K562 (cell line): ENCODE data around the gene DPH7. TPM values are rescaled to one million over a fixed set of nuclear protein-coding genes. Genes with fewer than 3 reads are reported as not detected.
A peak's percentile ranks its signal among the peaks of the same experiment; 100 is the strongest.

Source experiments
- BCLAF1 ChIP-seq, 2 experiments: fragments of 450-650 bp in 1 of 2; IDR thresholded peaks; 2 replicates each; pipeline ENCODE4 v1.6.1; 2011 to 2017; ENCODE audit warnings: low read depth in 2 of 2, antibody characterized with exemption in 1 of 2, borderline replicate concordance in 1 of 2, low read length in 1 of 2, mild to moderate bottlenecking in 1 of 2, mixed read lengths in 1 of 2; ENCODE audit not compliant: control insufficient read depth in 1 of 2
- ETV5 ChIP-seq: sonication (generic); formaldehyde crosslinking; IDR thresholded peaks from 2 replicates; pipeline ENCODE4 v1.4.0; 2020; ENCODE audit warnings: low read depth, mild to moderate bottlenecking, missing genetic modification reagents
- FOXK1 ChIP-seq: sonication (generic); formaldehyde crosslinking; IDR thresholded peaks from 2 replicates; pipeline ENCODE4 v1.8.0; 2022; ENCODE audit warnings: missing genetic modification reagents, mild to moderate bottlenecking, borderline replicate concordance
- FOXK2 ChIP-seq, 2 experiments: fragments of 450-650 bp; IDR thresholded peaks in 1 of 2; conservative IDR thresholded peaks in 1 of 2; 2 replicates each; pipeline ENCODE4 v1.6.1; 2016; ENCODE audit warnings: low read depth in 2 of 2, mild to moderate bottlenecking in 1 of 2
- PHF8 ChIP-seq: fragments of 200-600 bp; sonication (generic); IDR thresholded peaks from 2 replicates; pipeline ENCODE4 v1.6.1; 2012; ENCODE audit warnings: mixed run types, mild to moderate bottlenecking, inconsistent platforms, low read length, moderate library complexity, borderline replicate concordance
- SP1 ChIP-seq: sonication (generic); formaldehyde crosslinking; IDR thresholded peaks from 2 replicates; pipeline ENCODE4 v1.8.1; 2022; ENCODE audit warnings: mild to moderate bottlenecking, missing genetic modification reagents
- ZNF384 ChIP-seq: IDR thresholded peaks from 2 replicates; pipeline ENCODE4 v1.6.1; 2012; ENCODE audit warnings: low read depth, low read length, improper control_type of control experiment
- ZZZ3 ChIP-seq: fragments of 450-650 bp; IDR thresholded peaks from 2 replicates; pipeline ENCODE4 v1.6.1; 2016; ENCODE audit warnings: antibody characterized with exemption, mild to moderate bottlenecking, moderate library complexity
- polyA plus RNA-seq, 8 experiments: library from polyadenylated mRNA; depleted of rRNA in 4 of 8; stranded (reverse) in 5 of 8; unstranded in 3 of 8; fragments of >200 nt; fragmentation: Nextera tagmentation in 2 of 8; fragmentation: Illumina TruSeq in 1 of 8; extraction: Ambion mirVana in 2 of 8; extraction: Trizol in 1 of 8; gene quantifications; 2 replicates each; pipeline versions ENCODE4 v1.2.1 to v1.2.3, GENCODE V29; 2011 to 2014; ENCODE audit warnings: inconsistent platforms in 1 of 8, missing spikeins in 1 of 8
- total RNA-seq, 7 experiments: library from RNA; depleted of rRNA in 6 of 7; stranded (reverse); fragments of >200 nt in 6 of 7; fragmentation: Illumina TruSeq in 2 of 7; extraction: Trizol in 2 of 7; gene quantifications; 2 replicates each; pipeline versions ENCODE4 v1.2.1 to v1.2.3, GENCODE V29; 2011 to 2021; ENCODE audit warnings: low replicate concordance in 1 of 7
- TF ChIP-seq, protein P1 (sequence below): fragments of 250-450 bp; sonication (Bioruptor Pico); IDR thresholded peaks from 2 replicates; pipeline ENCODE4 v1.5.0; 2021
- TF ChIP-seq, protein P2 (sequence below): fragments of 200-600 bp; sonication (generic); IDR thresholded peaks from one replicate; pipeline ENCODE4 v1.6.1; 2012; ENCODE audit warnings: mild to moderate bottlenecking, low read depth, low read length, inconsistent platforms

DPH7 gene
- total and polyA plus RNA-seq, 9 of the 15 experiments (the other 6 are each of a cell fraction or from before 2014, with no cell fraction given), result 13.9 to 68.6 (median 41.3) TPM

- TF ChIP-seq BCLAF1 (IDR thresholded peaks at IDR 0.05; ENCODE audit: borderline replicate concordance in 1 of 2, control insufficient read depth in 1 of 2, low read depth in 2 of 2, low read length in 1 of 2) (no peak), PHF8 (no peak), FOXK1 (CRISPR knock-in tag) (no peak), FOXK2 (conservative IDR thresholded peaks at IDR 0.05 in 1 of 2, IDR thresholded peaks at IDR 0.05 in 1 of 2; ENCODE audit: low read depth in 2 of 2) (peak; percentile 41 to 57; a peak in 2 of 4 replicates), ZNF384 (peak; percentile 65), SP1 (0 out of 2 replicates have a peak, but pooled peaks have one; percentile 24), ETV5 (no peak), ZZZ3 (no peak)
- TF ChIP-seq, protein P1, sequence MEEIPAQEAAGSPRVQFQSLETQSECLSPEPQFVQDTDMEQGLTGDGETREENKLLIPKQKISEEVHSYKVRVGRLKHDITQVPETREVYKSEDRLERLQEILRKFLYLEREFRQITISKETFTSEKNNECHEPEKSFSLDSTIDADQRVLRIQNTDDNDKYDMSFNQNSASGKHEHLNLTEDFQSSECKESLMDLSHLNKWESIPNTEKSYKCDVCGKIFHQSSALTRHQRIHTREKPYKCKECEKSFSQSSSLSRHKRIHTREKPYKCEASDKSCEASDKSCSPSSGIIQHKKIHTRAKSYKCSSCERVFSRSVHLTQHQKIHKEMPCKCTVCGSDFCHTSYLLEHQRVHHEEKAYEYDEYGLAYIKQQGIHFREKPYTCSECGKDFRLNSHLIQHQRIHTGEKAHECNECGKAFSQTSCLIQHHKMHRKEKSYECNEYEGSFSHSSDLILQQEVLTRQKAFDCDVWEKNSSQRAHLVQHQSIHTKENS, result no peak
- TF ChIP-seq, protein P2, sequence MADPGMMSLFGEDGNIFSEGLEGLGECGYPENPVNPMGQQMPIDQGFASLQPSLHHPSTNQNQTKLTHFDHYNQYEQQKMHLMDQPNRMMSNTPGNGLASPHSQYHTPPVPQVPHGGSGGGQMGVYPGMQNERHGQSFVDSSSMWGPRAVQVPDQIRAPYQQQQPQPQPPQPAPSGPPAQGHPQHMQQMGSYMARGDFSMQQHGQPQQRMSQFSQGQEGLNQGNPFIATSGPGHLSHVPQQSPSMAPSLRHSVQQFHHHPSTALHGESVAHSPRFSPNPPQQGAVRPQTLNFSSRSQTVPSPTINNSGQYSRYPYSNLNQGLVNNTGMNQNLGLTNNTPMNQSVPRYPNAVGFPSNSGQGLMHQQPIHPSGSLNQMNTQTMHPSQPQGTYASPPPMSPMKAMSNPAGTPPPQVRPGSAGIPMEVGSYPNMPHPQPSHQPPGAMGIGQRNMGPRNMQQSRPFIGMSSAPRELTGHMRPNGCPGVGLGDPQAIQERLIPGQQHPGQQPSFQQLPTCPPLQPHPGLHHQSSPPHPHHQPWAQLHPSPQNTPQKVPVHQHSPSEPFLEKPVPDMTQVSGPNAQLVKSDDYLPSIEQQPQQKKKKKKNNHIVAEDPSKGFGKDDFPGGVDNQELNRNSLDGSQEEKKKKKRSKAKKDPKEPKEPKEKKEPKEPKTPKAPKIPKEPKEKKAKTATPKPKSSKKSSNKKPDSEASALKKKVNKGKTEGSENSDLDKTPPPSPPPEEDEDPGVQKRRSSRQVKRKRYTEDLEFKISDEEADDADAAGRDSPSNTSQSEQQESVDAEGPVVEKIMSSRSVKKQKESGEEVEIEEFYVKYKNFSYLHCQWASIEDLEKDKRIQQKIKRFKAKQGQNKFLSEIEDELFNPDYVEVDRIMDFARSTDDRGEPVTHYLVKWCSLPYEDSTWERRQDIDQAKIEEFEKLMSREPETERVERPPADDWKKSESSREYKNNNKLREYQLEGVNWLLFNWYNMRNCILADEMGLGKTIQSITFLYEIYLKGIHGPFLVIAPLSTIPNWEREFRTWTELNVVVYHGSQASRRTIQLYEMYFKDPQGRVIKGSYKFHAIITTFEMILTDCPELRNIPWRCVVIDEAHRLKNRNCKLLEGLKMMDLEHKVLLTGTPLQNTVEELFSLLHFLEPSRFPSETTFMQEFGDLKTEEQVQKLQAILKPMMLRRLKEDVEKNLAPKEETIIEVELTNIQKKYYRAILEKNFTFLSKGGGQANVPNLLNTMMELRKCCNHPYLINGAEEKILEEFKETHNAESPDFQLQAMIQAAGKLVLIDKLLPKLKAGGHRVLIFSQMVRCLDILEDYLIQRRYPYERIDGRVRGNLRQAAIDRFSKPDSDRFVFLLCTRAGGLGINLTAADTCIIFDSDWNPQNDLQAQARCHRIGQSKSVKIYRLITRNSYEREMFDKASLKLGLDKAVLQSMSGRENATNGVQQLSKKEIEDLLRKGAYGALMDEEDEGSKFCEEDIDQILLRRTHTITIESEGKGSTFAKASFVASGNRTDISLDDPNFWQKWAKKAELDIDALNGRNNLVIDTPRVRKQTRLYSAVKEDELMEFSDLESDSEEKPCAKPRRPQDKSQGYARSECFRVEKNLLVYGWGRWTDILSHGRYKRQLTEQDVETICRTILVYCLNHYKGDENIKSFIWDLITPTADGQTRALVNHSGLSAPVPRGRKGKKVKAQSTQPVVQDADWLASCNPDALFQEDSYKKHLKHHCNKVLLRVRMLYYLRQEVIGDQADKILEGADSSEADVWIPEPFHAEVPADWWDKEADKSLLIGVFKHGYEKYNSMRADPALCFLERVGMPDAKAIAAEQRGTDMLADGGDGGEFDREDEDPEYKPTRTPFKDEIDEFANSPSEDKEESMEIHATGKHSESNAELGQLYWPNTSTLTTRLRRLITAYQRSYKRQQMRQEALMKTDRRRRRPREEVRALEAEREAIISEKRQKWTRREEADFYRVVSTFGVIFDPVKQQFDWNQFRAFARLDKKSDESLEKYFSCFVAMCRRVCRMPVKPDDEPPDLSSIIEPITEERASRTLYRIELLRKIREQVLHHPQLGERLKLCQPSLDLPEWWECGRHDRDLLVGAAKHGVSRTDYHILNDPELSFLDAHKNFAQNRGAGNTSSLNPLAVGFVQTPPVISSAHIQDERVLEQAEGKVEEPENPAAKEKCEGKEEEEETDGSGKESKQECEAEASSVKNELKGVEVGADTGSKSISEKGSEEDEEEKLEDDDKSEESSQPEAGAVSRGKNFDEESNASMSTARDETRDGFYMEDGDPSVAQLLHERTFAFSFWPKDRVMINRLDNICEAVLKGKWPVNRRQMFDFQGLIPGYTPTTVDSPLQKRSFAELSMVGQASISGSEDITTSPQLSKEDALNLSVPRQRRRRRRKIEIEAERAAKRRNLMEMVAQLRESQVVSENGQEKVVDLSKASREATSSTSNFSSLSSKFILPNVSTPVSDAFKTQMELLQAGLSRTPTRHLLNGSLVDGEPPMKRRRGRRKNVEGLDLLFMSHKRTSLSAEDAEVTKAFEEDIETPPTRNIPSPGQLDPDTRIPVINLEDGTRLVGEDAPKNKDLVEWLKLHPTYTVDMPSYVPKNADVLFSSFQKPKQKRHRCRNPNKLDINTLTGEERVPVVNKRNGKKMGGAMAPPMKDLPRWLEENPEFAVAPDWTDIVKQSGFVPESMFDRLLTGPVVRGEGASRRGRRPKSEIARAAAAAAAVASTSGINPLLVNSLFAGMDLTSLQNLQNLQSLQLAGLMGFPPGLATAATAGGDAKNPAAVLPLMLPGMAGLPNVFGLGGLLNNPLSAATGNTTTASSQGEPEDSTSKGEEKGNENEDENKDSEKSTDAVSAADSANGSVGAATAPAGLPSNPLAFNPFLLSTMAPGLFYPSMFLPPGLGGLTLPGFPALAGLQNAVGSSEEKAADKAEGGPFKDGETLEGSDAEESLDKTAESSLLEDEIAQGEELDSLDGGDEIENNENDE, result no peak
Measured at GRCh38 chr9:137534256-137535119, 44.2 kb downstream of the DPH7 start (continued).
